Neural cell (in vitro differentiated cells): ENCODE measurements around the gene TXNRD1. TPM values are rescaled to one million over a fixed set of nuclear protein-coding genes. Genes with fewer than 3 reads are reported as not detected.

ENCODE experiments used
- H2AFZ ChIP-seq: fragments of 200-600, 300-800 bp; sonication (generic), shearing (Covaris generic); 2 replicates; pipeline ENCODE4 v1.6.0; 2014; ENCODE audit warnings: low read depth, mild to moderate bottlenecking, antibody characterized with exemption, low read length, moderate library complexity
- H3F3A ChIP-seq: fragments of 200-600 bp; shearing (Covaris generic); 2 replicates; pipeline ENCODE4 v1.6.1; 2016; ENCODE audit warnings: mild to moderate bottlenecking, moderate library complexity, mixed read lengths, antibody characterized with exemption, low read length; ENCODE audit not compliant: insufficient read depth, poor library complexity, severe bottlenecking
- H3K27ac ChIP-seq: fragments of 200-600, 300-800 bp; sonication (generic), shearing (Covaris generic); 2 replicates; pipeline ENCODE4 v1.5.1; 2014; ENCODE audit warnings: mild to moderate bottlenecking, low read length, moderate library complexity
- H3K27me3 ChIP-seq: fragments of 300-800, 200-600 bp; sonication (generic), shearing (Covaris generic); 2 replicates; pipeline ENCODE4 v1.6.0; 2014; ENCODE audit warnings: mild to moderate bottlenecking, low read depth, low read length, moderate library complexity; ENCODE audit not compliant: insufficient read depth
- H3K36me3 ChIP-seq: fragments of 300-800, 200-600 bp; sonication (generic), shearing (Covaris generic); 2 replicates; pipeline ENCODE4 v1.5.1; 2014; ENCODE audit warnings: mild to moderate bottlenecking, antibody characterized with exemption, low read length, moderate library complexity; ENCODE audit not compliant: insufficient read depth
- H3K4me2 ChIP-seq: fragments of 300-800, 200-600 bp; sonication (generic), shearing (Covaris generic); 2 replicates; pipeline ENCODE4 v1.6.0; 2014; ENCODE audit warnings: mild to moderate bottlenecking, low read length
- H3K4me3 ChIP-seq: fragments of 300-800, 200-600 bp; sonication (generic), shearing (Covaris generic); 2 replicates; pipeline ENCODE4 v1.5.1; 2014; ENCODE audit warnings: mild to moderate bottlenecking, low read length, moderate library complexity
- H3K79me2 ChIP-seq: fragments of 200-600 bp; shearing (Covaris generic); replicated peaks from 2 replicates; pipeline ENCODE4 v1.6.0; 2014; ENCODE audit warnings: mild to moderate bottlenecking, low read length, moderate library complexity; ENCODE audit not compliant: insufficient read depth
- H3K9ac ChIP-seq: fragments of 300-800, 200-600 bp; sonication (generic), shearing (Covaris generic); 2 replicates; pipeline ENCODE4 v1.6.1; 2016; ENCODE audit warnings: mild to moderate bottlenecking, low read length, mixed read lengths
- H3K9me2 ChIP-seq: fragments of 200-600 bp; shearing (Covaris generic); 2 replicates; pipeline ENCODE4 v1.6.1; 2016; ENCODE audit warnings: mild to moderate bottlenecking, low read length, mixed read lengths; ENCODE audit not compliant: insufficient read depth
- H3K9me3 ChIP-seq: fragments of 200-600, 300-800 bp; sonication (generic), shearing (Covaris generic); 2 replicates; pipeline ENCODE4 v1.6.1; 2016; ENCODE audit warnings: mild to moderate bottlenecking, mixed run types, low read length, moderate library complexity, mixed read lengths
- H4K20me1 ChIP-seq: fragments of 200-600 bp; shearing (Covaris generic); 2 replicates; pipeline ENCODE4 v1.6.1; 2016; ENCODE audit warnings: mild to moderate bottlenecking, mixed run types; ENCODE audit not compliant: insufficient read depth
- EP300 ChIP-seq: fragments of 450-650 bp; conservative IDR thresholded peaks from 2 replicates; pipeline ENCODE4 v1.6.1; 2014; ENCODE audit warnings: antibody characterized with exemption, mild to moderate bottlenecking, moderate library complexity; ENCODE audit not compliant: poor library complexity, severe bottlenecking
- EZH2 ChIP-seq: fragments of 200-600, 300-800 bp; shearing (Covaris generic), sonication (generic); IDR thresholded peaks from 2 replicates; pipeline ENCODE4 v1.6.1; 2014; ENCODE audit warnings: antibody characterized with exemption, low read length, borderline replicate concordance, mild to moderate bottlenecking; ENCODE audit not compliant: insufficient read depth, poor library complexity, severe bottlenecking
- MXI1 ChIP-seq: fragments of 450-650 bp; conservative IDR thresholded peaks from 2 replicates; pipeline ENCODE4 v1.6.1; 2014; ENCODE audit warnings: antibody characterized with exemption, mild to moderate bottlenecking; ENCODE audit not compliant: poor library complexity, severe bottlenecking
- POLR2AphosphoS5 ChIP-seq: IDR thresholded peaks from 2 replicates; pipeline ENCODE4 v1.6.1; 2012
- RAD21 ChIP-seq: fragments of 450-650 bp; conservative IDR thresholded peaks from 2 replicates; pipeline ENCODE4 v1.6.1; 2014; ENCODE audit warnings: antibody characterized with exemption, mild to moderate bottlenecking, moderate library complexity
- SMC3 ChIP-seq: fragments of 450-650 bp; conservative IDR thresholded peaks from 2 replicates; pipeline ENCODE4 v1.6.1; 2014; ENCODE audit warnings: antibody characterized with exemption, mild to moderate bottlenecking, moderate library complexity; ENCODE audit not compliant: poor library complexity
- TAF1 ChIP-seq: IDR thresholded peaks from 2 replicates; pipeline ENCODE4 v1.6.1; 2012; ENCODE audit warnings: low read depth
- polyA plus RNA-seq: library from polyadenylated mRNA; depleted of rRNA; stranded (reverse); fragments of >200 nt; gene quantifications from 2 replicates; pipeline ENCODE4 v1.2.3, GENCODE V29; 2014
- TF ChIP-seq, protein P1 (sequence below): fragments of 450-650 bp; IDR thresholded peaks from 2 replicates; pipeline ENCODE4 v1.5.1; 2014; ENCODE audit warnings: antibody characterized with exemption, mild to moderate bottlenecking, moderate library complexity; ENCODE audit not compliant: poor library complexity, severe bottlenecking
- TF ChIP-seq, protein P2 (sequence below): IDR thresholded peaks from 2 replicates; pipeline ENCODE4 v1.6.1; 2012; ENCODE audit warnings: borderline replicate concordance

Gene TXNRD1
- polyA plus RNA-seq, 1 donor from 2014 or later: 59.6 TPM

DNA sequence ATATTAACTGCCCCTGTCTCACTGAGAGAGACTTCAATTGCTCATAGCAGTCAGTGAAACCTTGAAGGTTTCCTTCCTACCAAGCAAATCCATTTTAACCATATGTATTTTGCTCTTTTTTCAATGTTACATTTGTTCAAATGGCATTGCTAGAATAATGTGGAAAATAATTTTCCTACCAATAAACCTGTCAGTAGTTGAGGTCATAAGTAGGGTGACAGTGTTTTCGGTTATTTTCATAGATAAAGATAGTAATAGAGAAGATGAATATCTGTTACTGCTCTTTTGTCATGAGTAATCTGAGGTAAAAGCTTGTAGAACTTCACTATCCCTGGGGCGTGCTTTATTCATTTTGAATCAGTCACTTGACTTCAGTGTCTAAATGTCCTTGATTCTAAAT is 120.5 kb downstream of the TXNRD1 start:
- Histone ChIP-seq H3K36me3 (peaks cover 7% of the 10 kb centered on the region), H3K27me3 (no peaks in the 10 kb centered on the region), H4K20me1 (no peaks in the 10 kb centered on the region), H3K9ac (no peak overlapping the region), H3K9me3 (no peaks in the 10 kb centered on the region), H3K9me2 (no peaks in the 10 kb centered on the region), H3K27ac (no peak overlapping the region), H3K79me2 (no peaks in the 10 kb centered on the region), H3K4me3 (no peak overlapping the region), H3K4me2 (no peak overlapping the region), H3F3A (no peaks in the 10 kb centered on the region), H2AFZ (no peak overlapping the region)
- TF ChIP-seq SMC3 (no peak), EP300 (no peak), MXI1 (no peak), EZH2 (no peak), POLR2AphosphoS5 (no peak), TAF1 (no peak)
- TF ChIP-seq, protein P1, sequence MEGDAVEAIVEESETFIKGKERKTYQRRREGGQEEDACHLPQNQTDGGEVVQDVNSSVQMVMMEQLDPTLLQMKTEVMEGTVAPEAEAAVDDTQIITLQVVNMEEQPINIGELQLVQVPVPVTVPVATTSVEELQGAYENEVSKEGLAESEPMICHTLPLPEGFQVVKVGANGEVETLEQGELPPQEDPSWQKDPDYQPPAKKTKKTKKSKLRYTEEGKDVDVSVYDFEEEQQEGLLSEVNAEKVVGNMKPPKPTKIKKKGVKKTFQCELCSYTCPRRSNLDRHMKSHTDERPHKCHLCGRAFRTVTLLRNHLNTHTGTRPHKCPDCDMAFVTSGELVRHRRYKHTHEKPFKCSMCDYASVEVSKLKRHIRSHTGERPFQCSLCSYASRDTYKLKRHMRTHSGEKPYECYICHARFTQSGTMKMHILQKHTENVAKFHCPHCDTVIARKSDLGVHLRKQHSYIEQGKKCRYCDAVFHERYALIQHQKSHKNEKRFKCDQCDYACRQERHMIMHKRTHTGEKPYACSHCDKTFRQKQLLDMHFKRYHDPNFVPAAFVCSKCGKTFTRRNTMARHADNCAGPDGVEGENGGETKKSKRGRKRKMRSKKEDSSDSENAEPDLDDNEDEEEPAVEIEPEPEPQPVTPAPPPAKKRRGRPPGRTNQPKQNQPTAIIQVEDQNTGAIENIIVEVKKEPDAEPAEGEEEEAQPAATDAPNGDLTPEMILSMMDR: no peak

DNA sequence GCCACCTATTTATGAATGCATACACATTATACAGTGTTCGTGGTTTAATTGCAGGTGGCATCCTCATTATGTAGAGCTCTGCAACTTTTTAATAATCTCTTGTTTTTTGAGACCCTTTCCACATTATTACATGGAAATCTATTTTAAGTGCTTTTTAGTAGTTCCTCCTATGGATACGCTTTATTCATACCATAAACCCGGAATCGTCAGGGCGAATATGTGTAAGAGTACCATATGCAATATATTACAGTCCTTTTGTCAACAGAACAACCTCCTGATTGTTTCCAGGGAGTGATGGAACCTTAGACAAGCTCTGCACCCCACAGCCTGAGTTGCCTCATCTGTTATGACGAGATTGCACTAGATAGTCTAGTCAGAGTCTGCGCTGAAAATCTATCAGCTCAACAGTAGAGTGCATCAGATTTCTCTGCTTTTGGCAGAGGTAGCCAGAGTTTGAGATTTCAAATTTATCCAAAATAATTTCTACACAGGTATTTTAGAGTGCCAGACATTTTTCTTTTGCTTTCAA is 121.5 kb downstream of the TXNRD1 start:
- no peaks in the 10 kb centered on the region for H3F3A ChIP-seq
- no peak overlapping the region for H3K4me3 ChIP-seq
- H3K4me2 ChIP-seq: no peak overlapping the region
- H3K9me2 ChIP-seq: no peaks in the 10 kb centered on the region
- H3K9ac ChIP-seq: no peak overlapping the region
- H3K27me3 ChIP-seq: no peaks in the 10 kb centered on the region
- H3K79me2 ChIP-seq: no peaks in the 10 kb centered on the region
- no peaks in the 10 kb centered on the region for H4K20me1 ChIP-seq
- TF ChIP-seq RAD21: no peak
- no peak for TF ChIP-seq SMC3
- TF ChIP-seq TAF1: no peak
- TF ChIP-seq EP300: no peak
- TF ChIP-seq POLR2AphosphoS5: no peak
- TF ChIP-seq, protein P2, sequence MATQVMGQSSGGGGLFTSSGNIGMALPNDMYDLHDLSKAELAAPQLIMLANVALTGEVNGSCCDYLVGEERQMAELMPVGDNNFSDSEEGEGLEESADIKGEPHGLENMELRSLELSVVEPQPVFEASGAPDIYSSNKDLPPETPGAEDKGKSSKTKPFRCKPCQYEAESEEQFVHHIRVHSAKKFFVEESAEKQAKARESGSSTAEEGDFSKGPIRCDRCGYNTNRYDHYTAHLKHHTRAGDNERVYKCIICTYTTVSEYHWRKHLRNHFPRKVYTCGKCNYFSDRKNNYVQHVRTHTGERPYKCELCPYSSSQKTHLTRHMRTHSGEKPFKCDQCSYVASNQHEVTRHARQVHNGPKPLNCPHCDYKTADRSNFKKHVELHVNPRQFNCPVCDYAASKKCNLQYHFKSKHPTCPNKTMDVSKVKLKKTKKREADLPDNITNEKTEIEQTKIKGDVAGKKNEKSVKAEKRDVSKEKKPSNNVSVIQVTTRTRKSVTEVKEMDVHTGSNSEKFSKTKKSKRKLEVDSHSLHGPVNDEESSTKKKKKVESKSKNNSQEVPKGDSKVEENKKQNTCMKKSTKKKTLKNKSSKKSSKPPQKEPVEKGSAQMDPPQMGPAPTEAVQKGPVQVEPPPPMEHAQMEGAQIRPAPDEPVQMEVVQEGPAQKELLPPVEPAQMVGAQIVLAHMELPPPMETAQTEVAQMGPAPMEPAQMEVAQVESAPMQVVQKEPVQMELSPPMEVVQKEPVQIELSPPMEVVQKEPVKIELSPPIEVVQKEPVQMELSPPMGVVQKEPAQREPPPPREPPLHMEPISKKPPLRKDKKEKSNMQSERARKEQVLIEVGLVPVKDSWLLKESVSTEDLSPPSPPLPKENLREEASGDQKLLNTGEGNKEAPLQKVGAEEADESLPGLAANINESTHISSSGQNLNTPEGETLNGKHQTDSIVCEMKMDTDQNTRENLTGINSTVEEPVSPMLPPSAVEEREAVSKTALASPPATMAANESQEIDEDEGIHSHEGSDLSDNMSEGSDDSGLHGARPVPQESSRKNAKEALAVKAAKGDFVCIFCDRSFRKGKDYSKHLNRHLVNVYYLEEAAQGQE: no peak
- TF ChIP-seq MXI1: no peak
- no peak for TF ChIP-seq EZH2
- no peak overlapping the region for H2AFZ ChIP-seq
- no peak overlapping the region for H3K27ac ChIP-seq
- H3K36me3 ChIP-seq: peaks cover 7% of the 10 kb centered on the region
- H3K9me3 ChIP-seq: no peaks in the 10 kb centered on the region
